Astrocyte of the cerebellum (primary cell): ENCODE data around the gene DNAH11.

Experiments used
- DNase-seq: peaks from one replicate; pipeline ENCODE4 v3.0.0-alpha.2; 2011; ENCODE audit warnings: low read depth
- H3K4me3 ChIP-seq: 2 replicates; pipeline ENCODE4 v1.5.1; 2011; ENCODE audit warnings: mild to moderate bottlenecking, low read depth, low read length, moderate library complexity
- CTCF ChIP-seq: IDR thresholded peaks from 2 replicates; pipeline ENCODE4 v1.5.1; 2012; ENCODE audit warnings: low read length, low read depth, moderate library complexity, mild to moderate bottlenecking; ENCODE audit errors: missing control alignments
- in situ Hi-C: cut with HindIII; loops from 2 replicates; pipeline ENCODE4 v1.10.0; 2017; ENCODE audit warnings: low sequenced_read_pairs

The DNAH11 gene

GRCh38 chr7:21616796-21617436 is 74.1 kb downstream of the DNAH11 start:
- no peak overlapping the region for H3K4me3 ChIP-seq
- no peak for TF ChIP-seq CTCF
- in situ Hi-C loops = no loop called here
- DNase-seq = peak; percentile 41

- in situ Hi-C loops = no loop called here
- no peak for DNase-seq
- no peak for TF ChIP-seq CTCF
- no peak overlapping the region for H3K4me3 ChIP-seq
These were observed 74.7 kb downstream of the DNAH11 start for GRCh38 chr7:21617513-21617912.

- no peak overlapping the region for H3K4me3 ChIP-seq
- in situ Hi-C loops = no loop called here
- DNase-seq = peak; percentile 39
- no peak for TF ChIP-seq CTCF
These were observed 75.1 kb downstream of the DNAH11 start for GRCh38 chr7:21617916-21618390.

GRCh38 chr7:21618706-21619105 is 75.9 kb downstream of the DNAH11 start:
- no peak for TF ChIP-seq CTCF
- DNase-seq = no peak
- in situ Hi-C loops = no loop called here
- no peak overlapping the region for H3K4me3 ChIP-seq

GRCh38 chr7:21620054-21620453 is 77.2 kb downstream of the DNAH11 start:
- no peak for TF ChIP-seq CTCF
- in situ Hi-C loops = no loop called here
- no peak for DNase-seq
- no peak overlapping the region for H3K4me3 ChIP-seq

- in situ Hi-C loops = no loop called here
- no peak for DNase-seq
- TF ChIP-seq CTCF = no peak
- H3K4me3 ChIP-seq = no peak overlapping the region
These were observed 81.5 kb downstream of the DNAH11 start for GRCh38 chr7:21624320-21624719.
